GM23338 (cell line): ENCODE data around the gene MAP3K5. TPM values are rescaled to one million over a fixed set of nuclear protein-coding genes. Genes with fewer than 3 reads are reported as not detected.

Source experiments
- ATAC-seq: fragments of 200-7000 bp; cut with Tn5 transposase; 3 replicates; pipeline ENCODE4 v1.9.1; 2020
- DNase-seq: peaks from one replicate; pipeline ENCODE4 v3.0.0-alpha.2; 2015; ENCODE audit warnings: low spot score
- H2AFZ ChIP-seq: fragments of 200-600 bp; sonication (generic); 2 replicates; pipeline ENCODE4 v1.8.0; 2016; ENCODE audit warnings: antibody characterized with exemption, mild to moderate bottlenecking, moderate library complexity
- H3F3A ChIP-seq: fragments of 200-600 bp; sonication (generic); replicated peaks from 2 replicates; pipeline ENCODE4 v1.8.0; 2017; ENCODE audit warnings: antibody characterized with exemption, mixed run types, low read depth
- H3K27ac ChIP-seq: fragments of 200-600 bp; sonication (generic); 2 replicates; pipeline ENCODE4 v1.6.1; 2016; ENCODE audit warnings: low read depth
- H3K27me3 ChIP-seq: fragments of 200-600 bp; sonication (generic); 2 replicates; pipeline ENCODE4 v1.8.0; 2016; ENCODE audit warnings: mild to moderate bottlenecking, mixed run types, moderate library complexity; ENCODE audit not compliant: insufficient read depth
- H3K36me3 ChIP-seq: fragments of 200-600 bp; sonication (generic); 2 replicates; pipeline ENCODE4 v1.8.0; 2016; ENCODE audit warnings: mild to moderate bottlenecking; ENCODE audit not compliant: insufficient read depth
- H3K4me1 ChIP-seq: fragments of 200-600 bp; sonication (generic); 2 replicates; pipeline ENCODE4 v1.8.0; 2016; ENCODE audit warnings: mild to moderate bottlenecking, moderate library complexity; ENCODE audit not compliant: insufficient read depth
- H3K4me2 ChIP-seq: fragments of 200-600 bp; sonication (generic); 2 replicates; pipeline ENCODE4 v1.7.1; 2017; ENCODE audit warnings: mixed run types
- H3K4me3 ChIP-seq: fragments of 200-600 bp; sonication (generic); 2 replicates; pipeline ENCODE4 v1.6.1; 2016; ENCODE audit warnings: mixed run types
- H3K79me2 ChIP-seq: fragments of 200-600 bp; sonication (generic); replicated peaks from 2 replicates; pipeline ENCODE4 v1.8.0; 2017; ENCODE audit warnings: mild to moderate bottlenecking; ENCODE audit not compliant: insufficient read depth
- H3K9me2 ChIP-seq: fragments of 200-600 bp; sonication (generic); 2 replicates; pipeline ENCODE4 v1.8.0; 2017; ENCODE audit not compliant: insufficient read depth
- H4K20me1 ChIP-seq: fragments of 200-600 bp; sonication (generic); replicated peaks from 2 replicates; pipeline ENCODE4 v1.8.0; 2017; ENCODE audit warnings: mild to moderate bottlenecking; ENCODE audit not compliant: insufficient read depth
- H3K27ac Mint-ChIP-seq: 2 replicates; pipeline ENCODE4 v1.8.0; 2020; ENCODE audit warnings: inconsistent platforms, mild to moderate bottlenecking, moderate library complexity, mixed read lengths
- H3K27me3 Mint-ChIP-seq: 3 replicates; pipeline ENCODE4 v1.8.0; 2022; ENCODE audit warnings: low read depth, mild to moderate bottlenecking, moderate library complexity, mixed read lengths, inconsistent platforms; ENCODE audit not compliant: insufficient read depth, poor library complexity
- H3K36me3 Mint-ChIP-seq: 3 replicates; pipeline ENCODE4 v1.8.0; 2021; ENCODE audit warnings: low read depth, mild to moderate bottlenecking, inconsistent platforms, moderate library complexity, mixed read lengths
- H3K4me1 Mint-ChIP-seq: 3 replicates; pipeline ENCODE4 v1.8.0; 2020; ENCODE audit warnings: mild to moderate bottlenecking, inconsistent platforms, mixed read lengths
- H3K4me3 Mint-ChIP-seq: 3 replicates; pipeline ENCODE4 v1.8.0; 2021; ENCODE audit warnings: moderate library complexity, mild to moderate bottlenecking, inconsistent platforms, mixed read lengths
- H3K9me3 Mint-ChIP-seq: 3 replicates; pipeline ENCODE4 v1.8.0; 2020; ENCODE audit warnings: moderate library complexity, mild to moderate bottlenecking, inconsistent platforms, mixed read lengths
- CREB1 ChIP-seq: fragments of 250-450 bp; sonication (Bioruptor Pico); IDR thresholded peaks from 2 replicates; pipeline ENCODE4 v1.5.0; 2020; ENCODE audit warnings: low read depth, mild to moderate bottlenecking, moderate library complexity
- CTCF ChIP-seq, 2 experiments: fragments of 200-600 bp in 1 of 2; sonication (generic) in 1 of 2; conservative IDR thresholded peaks; 2 replicates each; pipeline versions ENCODE4 v1.5.1 to v1.6.1; 2016 to 2017; ENCODE audit warnings: antibody characterized with exemption in 2 of 2, low read depth in 2 of 2, mild to moderate bottlenecking in 2 of 2, moderate library complexity in 1 of 2
- ETS1 ChIP-seq: IDR thresholded peaks from 2 replicates; pipeline ENCODE4 v1.6.1; 2016; ENCODE audit warnings: antibody characterized with exemption
- EZH2 ChIP-seq: fragments of 200-600 bp; sonication (generic); IDR thresholded peaks from one replicate; pipeline ENCODE4 v1.8.0; 2017; ENCODE audit warnings: antibody characterized with exemption, mild to moderate bottlenecking, low read depth; ENCODE audit not compliant: unreplicated experiment
- EZH2phosphoT487 ChIP-seq: fragments of 200-600 bp; sonication (generic); IDR thresholded peaks from one replicate; pipeline ENCODE4 v1.8.1; 2018; ENCODE audit warnings: antibody characterized with exemption; ENCODE audit not compliant: unreplicated experiment
- JUNB ChIP-seq: IDR thresholded peaks from one replicate; pipeline ENCODE4 v1.6.1; 2016; ENCODE audit warnings: antibody characterized with exemption; ENCODE audit not compliant: unreplicated experiment
- NANOG ChIP-seq: IDR thresholded peaks from 2 replicates; pipeline ENCODE4 v1.6.1; 2016; ENCODE audit warnings: antibody characterized with exemption, borderline replicate concordance
- POLR2AphosphoS5 ChIP-seq: IDR thresholded peaks from 2 replicates; pipeline ENCODE4 v1.6.1; 2016; ENCODE audit warnings: antibody characterized with exemption, low read depth
- STAT1 ChIP-seq: IDR thresholded peaks from one replicate; pipeline ENCODE4 v1.6.1; 2016; ENCODE audit warnings: antibody characterized with exemption; ENCODE audit not compliant: unreplicated experiment
- ZNF114 ChIP-seq: fragments of 250-450 bp; sonication (Bioruptor Pico); IDR thresholded peaks from 2 replicates; pipeline ENCODE4 v1.5.0; 2020; ENCODE audit warnings: mild to moderate bottlenecking, moderate library complexity
- ZNF331 ChIP-seq: fragments of 250-450 bp; sonication (Bioruptor Pico); IDR thresholded peaks from 2 replicates; pipeline ENCODE4 v1.5.0; 2020; ENCODE audit warnings: low read depth, mild to moderate bottlenecking, moderate library complexity
- ZNF462 ChIP-seq: fragments of 250-450 bp; sonication (Bioruptor Pico); IDR thresholded peaks from 2 replicates; pipeline ENCODE4 v1.5.0; 2020; ENCODE audit warnings: mild to moderate bottlenecking, moderate library complexity
- polyA plus RNA-seq: library from polyadenylated mRNA; unstranded; fragments of >200 nt; fragmentation: Nextera tagmentation; extraction: Ambion mirVana; gene quantifications from 2 replicates; pipeline ENCODE4 v1.2.1, GENCODE V29; 2016
- total RNA-seq: library from RNA; depleted of rRNA; stranded (reverse); fragments of >200 nt; shearing (Covaris generic); gene quantifications from 2 replicates; pipeline ENCODE4 v1.2.3, GENCODE V29; 2014

MAP3K5 gene
- total and polyA plus RNA-seq, 2 experiments from 2014 or later, result 0.76 to 2.8 TPM

- peaks cover 14% of the 10 kb centered on the region for H3K36me3 Mint-ChIP-seq
- H3K79me2 ChIP-seq, result no peaks in the 10 kb centered on the region
These were observed 226.2 kb downstream of the MAP3K5 start for GRCh38 chr6:136566007-136566487.

GRCh38 chr6:136564180-136564579 lies 228.1 kb downstream of the MAP3K5 start:
- no peaks in the 10 kb centered on the region; the same call in 1 of the 3 replicates for H3K9me3 Mint-ChIP-seq
- H3K27ac Mint-ChIP-seq, result no peak overlapping the region
- H3K27me3 ChIP-seq, result no peaks in the 10 kb centered on the region
- H3K79me2 ChIP-seq, result no peaks in the 10 kb centered on the region
- no peaks in the 10 kb centered on the region for H3K27me3 Mint-ChIP-seq
- DNase-seq, result no peak
- no peaks in the 10 kb centered on the region; the same call in 2 of the 3 replicates for H3K4me1 Mint-ChIP-seq
- H3K36me3 Mint-ChIP-seq, result no peaks in the 10 kb centered on the region
- no peak overlapping the region for H3K4me2 ChIP-seq
- H4K20me1 ChIP-seq, result no peaks in the 10 kb centered on the region
- H3K4me3 Mint-ChIP-seq, result no peak overlapping the region
- no peaks in the 10 kb centered on the region for H3F3A ChIP-seq
- no peak overlapping the region for H3K4me3 ChIP-seq
- H3K4me1 ChIP-seq, result no peaks in the 10 kb centered on the region
- no peak overlapping the region for H2AFZ ChIP-seq
- no peaks in the 10 kb centered on the region for H3K36me3 ChIP-seq
- no peak for ATAC-seq
- H3K9me2 ChIP-seq, result no peaks in the 10 kb centered on the region
- H3K27ac ChIP-seq, result no peak overlapping the region
- TF ChIP-seq POLR2AphosphoS5, result no peak
- no peak for TF ChIP-seq EZH2
- TF ChIP-seq ZNF114 (CRISPR knock-in tag), result no peak
- no peak for TF ChIP-seq EZH2phosphoT487
- TF ChIP-seq CREB1, result no peak
- TF ChIP-seq NANOG, result no peak
- TF ChIP-seq STAT1, result no peak
- TF ChIP-seq CTCF (conservative IDR thresholded peaks at IDR 0.05; ENCODE audit: low read depth in 2 of 2), result no peak
- no peak for TF ChIP-seq ZNF462 (CRISPR knock-in tag)

More at GRCh38 chr6:136566007-136566487, 226.2 kb downstream of the MAP3K5 start:
- Histone ChIP-seq H3K27me3 (no peaks in the 10 kb centered on the region), H3F3A (no peaks in the 10 kb centered on the region), H3K4me1 (peaks cover 5% of the 10 kb centered on the region; the same call in 1 of the 2 replicates), H3K36me3 (peaks cover 4% of the 10 kb centered on the region), H3K4me3 (no peak overlapping the region), H3K27ac (no peak overlapping the region), H2AFZ (no peak overlapping the region), H3K9me2 (peaks cover 6% of the 10 kb centered on the region; the same call in 1 of the 2 replicates), H3K4me2 (no peak overlapping the region), H4K20me1 (no peaks in the 10 kb centered on the region)
- Mint-ChIP-seq H3K4me1 (no peaks in the 10 kb centered on the region; the same call in 2 of the 3 replicates), H3K27ac (no peak overlapping the region), H3K27me3 (no peaks in the 10 kb centered on the region), H3K9me3 (peaks cover 19% of the 10 kb centered on the region), H3K4me3 (no peak overlapping the region)
- ATAC-seq (no peak), DNase-seq (no peak)
- TF ChIP-seq CREB1 (no peak), ZNF331 (CRISPR knock-in tag) (no peak), STAT1 (no peak), JUNB (no peak), NANOG (no peak), ETS1 (no peak), EZH2 (no peak), POLR2AphosphoS5 (no peak)
